ENCODE measurements around the gene PDAP1.

Gene PDAP1

GRCh38 chr7:99392659-99393354 lies 15.6 kb downstream of the PDAP1 start:
- H3K27ac ChIP-seq = peak overlapping the region; percentile 61
- TF ChIP-seq, protein P1, sequence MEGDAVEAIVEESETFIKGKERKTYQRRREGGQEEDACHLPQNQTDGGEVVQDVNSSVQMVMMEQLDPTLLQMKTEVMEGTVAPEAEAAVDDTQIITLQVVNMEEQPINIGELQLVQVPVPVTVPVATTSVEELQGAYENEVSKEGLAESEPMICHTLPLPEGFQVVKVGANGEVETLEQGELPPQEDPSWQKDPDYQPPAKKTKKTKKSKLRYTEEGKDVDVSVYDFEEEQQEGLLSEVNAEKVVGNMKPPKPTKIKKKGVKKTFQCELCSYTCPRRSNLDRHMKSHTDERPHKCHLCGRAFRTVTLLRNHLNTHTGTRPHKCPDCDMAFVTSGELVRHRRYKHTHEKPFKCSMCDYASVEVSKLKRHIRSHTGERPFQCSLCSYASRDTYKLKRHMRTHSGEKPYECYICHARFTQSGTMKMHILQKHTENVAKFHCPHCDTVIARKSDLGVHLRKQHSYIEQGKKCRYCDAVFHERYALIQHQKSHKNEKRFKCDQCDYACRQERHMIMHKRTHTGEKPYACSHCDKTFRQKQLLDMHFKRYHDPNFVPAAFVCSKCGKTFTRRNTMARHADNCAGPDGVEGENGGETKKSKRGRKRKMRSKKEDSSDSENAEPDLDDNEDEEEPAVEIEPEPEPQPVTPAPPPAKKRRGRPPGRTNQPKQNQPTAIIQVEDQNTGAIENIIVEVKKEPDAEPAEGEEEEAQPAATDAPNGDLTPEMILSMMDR (IDR thresholded peaks at IDR 0.05) = no peak
- H3K4me3 ChIP-seq (ENCODE audit: low read depth in 1 of 2, low read length in 1 of 2) = peak overlapping the region in 1 of 2 experiments; percentile 24
- H3K9me3 ChIP-seq = no peaks in the 10 kb centered on the region
- H3K4me1 ChIP-seq (ENCODE audit: control insufficient read depth in 1 of 2, insufficient read depth in 1 of 2, low read depth in 1 of 2, low read length in 1 of 2) = peaks cover 14% of the 10 kb centered on the region in 2 experiments
- H3K36me3 ChIP-seq = peaks cover 100% of the 10 kb centered on the region
- no peaks in the 10 kb centered on the region for H3K27me3 ChIP-seq

GRCh38 chr7:99392046-99392445 lies 16.4 kb downstream of the PDAP1 start:
- Histone ChIP-seq H3K9me3 (no peaks in the 10 kb centered on the region), H3K27me3 (no peaks in the 10 kb centered on the region), H3K36me3 (peaks cover 100% of the 10 kb centered on the region), H3K4me3 (ENCODE audit: low read depth in 1 of 2, low read length in 1 of 2) (no peak overlapping the region), H3K27ac (peak overlapping the region; percentile 61), H3K4me1 (ENCODE audit: control insufficient read depth in 1 of 2, insufficient read depth in 1 of 2, low read depth in 1 of 2, low read length in 1 of 2) (peaks cover 14% of the 10 kb centered on the region in 2 experiments)
- TF ChIP-seq, protein P1 (IDR thresholded peaks at IDR 0.05) = no peak

DNA sequence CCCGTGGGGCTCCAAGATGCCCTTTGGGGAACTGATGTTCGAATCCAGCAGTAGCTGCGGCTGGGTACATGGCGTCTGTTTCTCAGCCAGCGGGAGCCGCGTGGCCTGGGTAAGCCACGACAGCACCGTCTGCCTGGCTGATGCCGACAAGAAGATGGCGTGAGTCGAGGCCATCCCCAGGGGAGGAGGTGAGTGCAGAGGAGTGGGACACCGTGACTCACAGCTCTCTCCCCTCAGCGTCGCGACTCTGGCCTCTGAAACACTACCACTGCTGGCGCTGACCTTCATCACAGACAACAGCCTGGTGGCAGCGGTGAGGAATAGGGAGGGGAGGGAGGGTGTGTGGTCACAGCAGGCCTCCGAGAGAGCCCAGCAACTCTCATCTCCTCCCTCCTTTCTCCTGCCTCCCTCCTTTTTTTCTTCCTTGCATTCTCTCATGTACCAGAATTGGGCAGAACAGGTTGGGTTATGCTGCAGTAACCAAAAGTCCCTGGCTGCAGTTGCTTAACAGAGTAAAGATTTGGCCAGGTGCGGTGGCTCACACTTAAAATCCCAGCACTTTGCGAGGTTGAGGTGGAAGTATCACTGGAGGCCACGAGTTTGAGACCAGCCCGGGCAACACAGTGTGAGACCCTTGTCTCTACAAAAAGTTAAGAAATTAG lies 17.3 kb downstream of the PDAP1 start:
- no peaks in the 10 kb centered on the region for H3K27me3 ChIP-seq
- no peak overlapping the region for H3K27ac ChIP-seq
- no peaks in the 10 kb centered on the region for H3K9me3 ChIP-seq
- peaks cover 14% of the 10 kb centered on the region in 2 experiments for H3K4me1 ChIP-seq (ENCODE audit: control insufficient read depth in 1 of 2, insufficient read depth in 1 of 2, low read depth in 1 of 2, low read length in 1 of 2)
- TF ChIP-seq, protein P1 (IDR thresholded peaks at IDR 0.05) = no peak
- peaks cover 100% of the 10 kb centered on the region for H3K36me3 ChIP-seq
- H3K4me3 ChIP-seq (ENCODE audit: low read depth in 1 of 2, low read length in 1 of 2) = no peak overlapping the region

GRCh38 chr7:99389772-99390171 lies 18.6 kb downstream of the PDAP1 start:
- TF ChIP-seq, protein P1 (IDR thresholded peaks at IDR 0.05) = no peak
- H3K4me3 ChIP-seq (ENCODE audit: low read depth in 1 of 2, low read length in 1 of 2) = no peak overlapping the region
- peaks cover 14 to 18% of the 10 kb centered on the region in 2 experiments for H3K4me1 ChIP-seq (ENCODE audit: control insufficient read depth in 1 of 2, insufficient read depth in 1 of 2, low read depth in 1 of 2, low read length in 1 of 2)

GRCh38 chr7:99387912-99388311 lies 20.5 kb downstream of the PDAP1 start:
- H3K36me3 ChIP-seq = peaks cover 97% of the 10 kb centered on the region
- TF ChIP-seq, protein P1 (IDR thresholded peaks at IDR 0.05) = no peak
- H3K9me3 ChIP-seq = no peaks in the 10 kb centered on the region

More at GRCh38 chr7:99389772-99390171, 18.6 kb downstream of the PDAP1 start:
- Histone ChIP-seq H3K27ac (no peak overlapping the region), H3K27me3 (no peaks in the 10 kb centered on the region), H3K9me3 (no peaks in the 10 kb centered on the region), H3K36me3 (peaks cover 99% of the 10 kb centered on the region)

More at GRCh38 chr7:99387912-99388311, 20.5 kb downstream of the PDAP1 start:
- Histone ChIP-seq H3K4me1 (ENCODE audit: control insufficient read depth in 1 of 2, insufficient read depth in 1 of 2, low read depth in 1 of 2, low read length in 1 of 2) (peaks cover 17 to 25% of the 10 kb centered on the region in 2 experiments), H3K27ac (no peak overlapping the region), H3K4me3 (ENCODE audit: low read depth in 1 of 2, low read length in 1 of 2) (no peak overlapping the region), H3K27me3 (no peaks in the 10 kb centered on the region)
